ENCODE results near the gene KCNN3. TPM values are rescaled to one million over a fixed set of nuclear protein-coding genes. Genes with fewer than 3 reads are reported as not detected.

KCNN3 gene
- total and polyA plus RNA-seq, 2 of the 13 experiments (the other 11 are each of a cell fraction or from before 2014, with no cell fraction given): not detected

GRCh38 chr1:154833841-154834240 is 36.2 kb downstream of the KCNN3 start (continued):
- no peak for TF ChIP-seq THRA (CRISPR knock-in tag; IDR thresholded peaks at IDR 0.05; ENCODE audit: borderline replicate concordance)

GRCh38 chr1:154833209-154833608 is 36.9 kb downstream of the KCNN3 start:
- H3K79me2 ChIP-seq (ENCODE audit: insufficient read depth, low read length): no peaks in the 10 kb centered on the region
- intact Hi-C loops (cut with micrococcal nuclease; ENCODE audit: unreplicated experiment) (no loop called here), in situ Hi-C loops (cut with HindIII; ENCODE audit: extremely low pct_ligation_motif_present, low pct_unique_long_range_greater_than_20kb) (no loop called here)
- CTCF ChIA-PET (ENCODE audit: low intra/inter-chr PET ratio, low total read pairs): no interaction called here
- no peaks in the 10 kb centered on the region for H3K9me3 ChIP-seq (ENCODE audit: low read length)
- no TSS peak for BruUV-seq (replicated peaks)
- H3K9ac ChIP-seq (ENCODE audit: insufficient read depth, low read depth, low read length): no peak overlapping the region
- H3K4me2 ChIP-seq (ENCODE audit: low read depth, low read length): no peak overlapping the region
- FAIRE-seq: no peak
- no peaks in the 10 kb centered on the region for H3K36me3 ChIP-seq (replicated peaks in 1 of 2; ENCODE audit: control insufficient read depth in 1 of 2, insufficient read depth in 2 of 2, low read length in 2 of 2)
- POLR2A ChIA-PET: no interaction called here
- no peak for ATAC-seq
- 0% methylated on average over 9 of the region's 9 CpGs for WGBS (ENCODE audit: low lambda C conversion rate)
- TF ChIP-seq ZNF260 (CRISPR knock-in tag; IDR thresholded peaks at IDR 0.05; ENCODE audit: borderline replicate concordance, low read depth) (no peak), ZNF138 (CRISPR knock-in tag; IDR thresholded peaks at IDR 0.05; ENCODE audit: low read depth) (no peak), ZNF792 (CRISPR knock-in tag; IDR thresholded peaks at IDR 0.05) (no peak), HIC2 (CRISPR knock-in tag; IDR thresholded peaks at IDR 0.05; ENCODE audit: low read depth) (no peak), RAD51 (IDR thresholded peaks at IDR 0.05; ENCODE audit: borderline replicate concordance) (no peak), PATZ1 (CRISPR knock-in tag; IDR thresholded peaks at IDR 0.05) (no peak)
- no peak for DNase-seq (ENCODE audit: low spot score)
- H2AFZ ChIP-seq (ENCODE audit: low read length): no peak overlapping the region
- no peaks in the 10 kb centered on the region for H3K4me1 ChIP-seq (ENCODE audit: insufficient read depth, low read length)
- no peaks in the 10 kb centered on the region for H4K20me1 ChIP-seq (ENCODE audit: insufficient read depth, low read length)
- peaks cover 7 to 72% of the 10 kb centered on the region in 2 experiments; a peak in 4 of 5 replicates for H3K27me3 ChIP-seq (ENCODE audit: control insufficient read depth in 1 of 2, insufficient read depth in 2 of 2, low read length in 2 of 2)
- H3K4me3 ChIP-seq (replicated peaks in 1 of 3; ENCODE audit: insufficient read depth in 1 of 3, low read depth in 2 of 3, low read length in 3 of 3): no peak overlapping the region
- no peak overlapping the region for H3K27ac ChIP-seq (ENCODE audit: extremely low read length, insufficient read depth, low read length)

Measured in HepG2 (cell line).